Superior temporal gyrus (tissue), 1 donor: ENCODE measurements around the gene SNTG2.
"Not testable (repeated sequence)": the region's sequence is repeated elsewhere in the genome, so short reads cannot be mapped to it uniquely, and the experiment has no call there.

Experiments used
- DNase-seq: peaks from one replicate; pipeline ENCODE4 v3.0.0-alpha.2; 2016; ENCODE audit errors: extremely low spot score

Gene SNTG2

DNA sequence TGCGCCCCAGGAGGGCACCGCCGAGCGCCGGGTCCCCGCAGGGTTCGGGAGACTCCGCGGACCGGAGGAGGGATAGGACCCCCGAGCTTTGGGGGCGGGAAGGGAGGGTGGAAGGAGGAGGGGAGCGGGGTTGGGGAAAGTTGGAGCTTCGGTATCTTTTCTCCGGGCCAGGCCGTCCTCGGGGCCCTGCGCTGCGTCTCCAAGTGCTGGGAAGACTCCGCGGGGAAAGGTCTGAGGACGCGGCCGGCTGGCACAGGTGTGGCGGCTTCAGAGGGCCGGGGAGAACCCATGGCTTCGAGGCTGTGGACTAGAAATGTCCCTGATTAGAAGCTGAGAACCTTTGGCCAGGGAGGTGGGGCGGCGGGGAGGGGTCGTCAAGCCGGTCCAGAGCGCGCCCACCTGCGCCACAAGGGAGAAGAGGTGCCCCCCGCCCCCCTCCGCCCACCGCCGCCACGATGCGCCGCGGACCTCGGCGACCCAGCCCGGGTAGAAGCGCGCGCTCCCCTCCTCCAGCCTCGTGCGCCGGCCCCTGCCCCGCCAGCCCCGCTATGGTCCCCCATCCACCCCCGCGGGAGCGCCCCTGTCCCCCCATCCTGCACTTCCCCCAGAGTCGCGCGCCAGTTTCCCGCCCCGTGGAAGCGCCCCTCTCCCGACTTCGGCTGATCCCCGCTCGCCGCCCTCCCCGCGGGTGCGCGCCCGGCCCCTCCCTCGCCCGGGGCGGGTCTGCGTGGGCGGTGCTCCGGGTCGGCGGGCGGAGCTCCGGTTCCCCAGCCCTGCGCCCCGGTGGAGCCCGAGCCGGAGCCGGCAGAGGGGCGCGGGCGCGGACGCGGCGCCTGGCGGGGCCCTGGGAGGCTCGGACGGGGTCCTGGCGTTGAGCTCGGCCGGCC is at the start of gene SNTG2:
Gene SNTG2, plus strand, starts transcription at position 770 of the 887 bp plus-strand sequence. CDS start 148 bp downstream, outside the sequence.
- no peak for DNase-seq

DNA sequence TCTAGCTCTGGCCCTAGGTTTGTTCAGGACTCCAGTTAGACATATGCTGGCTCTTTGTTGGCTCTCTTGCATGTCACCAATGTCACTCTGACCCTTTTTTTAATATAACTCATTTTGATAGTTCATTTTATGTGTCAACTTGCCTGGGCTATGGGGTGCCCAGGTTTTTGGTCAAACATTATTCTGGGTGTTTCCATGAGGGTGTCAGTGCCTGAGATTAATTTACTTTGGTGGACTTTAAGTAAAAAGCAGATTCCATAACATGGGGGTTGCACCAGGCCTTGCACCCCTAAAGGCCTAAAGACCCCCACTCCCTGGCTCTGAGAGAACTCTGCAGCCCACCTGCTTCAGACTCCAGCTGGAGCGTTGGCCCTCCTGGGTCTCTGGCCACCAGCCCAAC is 48.1 kb upstream of the SNTG2 start:
- DNase-seq, result no peak

DNA sequence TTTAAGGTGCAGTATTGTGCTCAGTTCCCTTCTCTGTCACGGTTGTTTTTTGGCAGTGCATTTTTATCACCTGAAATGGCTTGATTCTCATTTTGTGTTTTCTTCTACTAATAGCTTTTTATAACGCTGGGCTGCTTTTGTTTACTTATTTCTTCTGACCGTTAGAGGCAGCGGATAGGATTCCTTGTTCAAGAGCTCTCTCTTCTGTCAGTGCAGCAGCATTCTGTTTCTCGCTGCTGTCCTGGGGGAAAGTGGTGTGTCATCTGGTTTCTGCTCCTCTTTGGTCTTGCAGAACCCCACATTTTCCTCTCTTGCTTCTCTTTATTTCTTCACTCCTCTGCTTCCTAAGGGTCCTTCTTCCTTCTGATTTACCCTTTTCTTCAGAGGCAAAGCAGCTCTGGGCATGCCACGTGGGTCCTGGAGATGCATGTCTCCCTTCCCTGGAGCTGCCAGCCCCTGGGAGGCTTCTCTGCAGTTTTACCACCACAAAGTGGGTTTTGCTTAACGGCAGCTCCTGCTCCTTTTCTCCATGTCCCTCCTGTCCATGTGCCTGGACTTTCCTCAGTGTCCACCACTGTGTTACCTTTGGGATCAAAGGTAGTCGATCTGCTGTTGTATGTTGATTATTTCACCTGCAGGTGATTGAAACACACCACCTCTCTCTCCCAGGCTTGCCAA is 47.3 kb upstream of the SNTG2 start:
- DNase-seq, result no peak

DNA sequence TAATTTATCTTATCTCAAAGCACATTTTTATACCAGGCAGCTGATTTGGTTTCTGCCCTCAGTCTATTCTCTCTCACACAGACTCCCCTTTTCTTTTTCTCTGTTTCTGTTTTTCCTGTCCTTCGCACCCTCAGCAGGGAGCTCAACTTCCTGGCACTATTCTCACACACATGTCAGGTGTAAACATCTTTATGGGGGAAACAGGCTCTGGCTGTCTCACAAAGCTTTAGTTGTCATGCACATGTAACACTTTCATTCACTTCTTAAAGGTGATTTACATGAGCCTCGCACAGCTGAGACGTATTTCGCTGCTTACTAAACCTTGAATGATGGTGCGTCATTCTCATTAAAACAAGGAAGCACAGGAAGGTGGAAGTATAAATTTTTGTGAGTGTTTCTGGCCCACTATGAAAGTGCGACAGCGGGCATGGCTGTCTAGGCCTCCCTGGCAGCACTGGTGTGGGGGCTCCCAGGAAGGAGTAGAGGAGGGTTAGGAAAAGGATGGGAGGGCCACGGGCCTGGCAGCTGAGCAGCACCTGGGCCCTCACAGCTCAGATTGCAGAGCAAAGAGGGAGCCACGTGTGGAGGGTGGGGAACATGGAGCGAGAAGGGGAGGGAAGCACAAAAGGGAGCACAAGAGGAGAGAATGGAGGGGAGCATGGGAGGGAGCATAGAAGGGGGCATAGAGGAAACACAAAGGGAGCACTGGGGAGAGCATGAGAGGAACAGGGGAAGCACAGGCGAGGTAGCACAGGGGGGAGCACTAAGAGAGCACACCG is 46.2 kb upstream of the SNTG2 start:
- DNase-seq, result no peak

DNA sequence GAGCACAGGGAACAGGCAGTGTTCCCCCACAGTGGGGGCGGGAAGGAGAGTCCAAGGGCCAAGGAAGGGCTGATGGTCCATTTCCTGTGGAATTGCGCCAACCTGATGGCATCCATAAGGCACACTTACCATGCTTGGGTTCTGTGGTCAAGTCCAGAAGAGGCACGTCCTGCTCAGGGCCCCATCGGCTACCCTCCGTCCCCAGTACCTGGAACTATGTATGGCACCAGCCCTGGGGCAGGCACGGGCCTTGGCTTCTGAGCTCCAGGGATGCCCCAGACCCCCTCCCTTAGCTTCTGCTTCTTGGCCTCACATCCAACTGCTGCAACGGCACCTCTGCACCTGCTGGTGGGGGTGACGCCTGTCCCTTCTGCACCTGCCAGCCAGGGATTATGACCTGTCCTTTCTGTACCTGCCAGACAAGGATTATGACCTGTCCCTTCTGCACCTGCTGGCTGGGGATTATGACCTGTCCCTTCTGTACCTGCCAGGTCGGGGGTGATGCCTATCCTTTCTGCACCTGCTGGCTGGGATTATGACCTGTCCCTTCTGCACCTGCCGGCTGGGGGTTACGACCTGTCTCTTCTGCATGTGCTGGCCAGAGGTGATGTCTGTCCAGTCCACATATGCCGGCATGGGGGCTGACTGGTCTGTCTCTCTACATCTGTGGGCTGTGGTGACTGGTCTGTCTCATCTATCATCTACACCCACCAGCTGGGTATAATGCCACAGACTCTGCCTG is 45.4 kb upstream of the SNTG2 start:
- no peak for DNase-seq

DNA sequence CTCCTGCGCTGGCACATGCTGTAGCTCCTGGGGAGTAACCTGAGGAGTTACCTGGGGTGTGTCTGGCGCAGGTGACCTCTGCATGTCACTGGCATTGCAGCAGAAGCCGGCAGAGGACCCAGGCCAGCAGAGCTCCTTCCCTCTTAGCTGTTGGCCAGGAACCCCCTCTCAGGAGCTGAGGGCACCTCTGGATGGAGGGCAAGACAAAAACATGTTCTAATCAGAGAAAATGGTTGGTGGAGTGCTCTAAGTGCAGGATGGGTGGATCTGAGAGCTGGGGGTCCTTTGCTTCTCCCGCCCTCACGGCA is 44.9 kb upstream of the SNTG2 start:
- no peak for DNase-seq

DNA sequence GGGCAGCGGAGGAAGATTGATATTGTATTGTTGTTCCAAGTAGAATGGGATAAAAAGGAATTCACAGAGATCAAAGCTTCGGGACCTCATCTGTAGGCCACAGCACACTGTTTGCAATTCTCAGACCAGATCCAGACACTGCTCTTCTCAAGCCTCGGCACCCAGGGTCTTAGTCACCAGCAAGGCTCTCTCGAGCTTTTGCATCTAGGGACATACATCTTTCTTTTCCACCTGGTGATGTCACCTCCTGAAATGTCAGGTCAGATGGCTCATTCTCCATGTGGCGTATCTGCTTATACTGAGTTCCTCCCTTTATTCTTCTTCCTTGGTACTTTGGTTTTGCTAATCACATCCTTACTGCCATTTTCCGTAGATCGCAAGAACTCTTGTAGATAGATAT is 42.9 kb upstream of the SNTG2 start:
- no peak for DNase-seq

DNA sequence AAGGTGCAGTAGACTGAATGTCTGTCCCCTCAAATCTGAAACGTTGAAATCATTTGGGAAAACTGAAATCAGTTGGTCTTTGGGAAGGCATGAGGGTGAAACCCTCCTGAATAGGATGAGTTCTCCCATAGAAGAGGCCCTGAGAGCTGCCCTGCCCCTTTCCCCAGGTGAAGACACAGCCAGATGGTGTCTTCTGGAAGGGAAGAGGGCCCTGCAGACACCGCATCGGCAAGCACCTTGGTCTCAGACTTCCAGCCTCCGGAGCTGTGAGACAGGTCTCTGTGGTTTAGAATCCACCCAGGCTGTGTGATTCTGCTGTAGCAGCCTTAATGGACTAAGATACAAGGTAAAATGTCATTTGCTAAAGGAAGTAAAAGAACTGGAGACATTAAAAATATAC is 42.1 kb upstream of the SNTG2 start:
- DNase-seq, result no peak

DNA sequence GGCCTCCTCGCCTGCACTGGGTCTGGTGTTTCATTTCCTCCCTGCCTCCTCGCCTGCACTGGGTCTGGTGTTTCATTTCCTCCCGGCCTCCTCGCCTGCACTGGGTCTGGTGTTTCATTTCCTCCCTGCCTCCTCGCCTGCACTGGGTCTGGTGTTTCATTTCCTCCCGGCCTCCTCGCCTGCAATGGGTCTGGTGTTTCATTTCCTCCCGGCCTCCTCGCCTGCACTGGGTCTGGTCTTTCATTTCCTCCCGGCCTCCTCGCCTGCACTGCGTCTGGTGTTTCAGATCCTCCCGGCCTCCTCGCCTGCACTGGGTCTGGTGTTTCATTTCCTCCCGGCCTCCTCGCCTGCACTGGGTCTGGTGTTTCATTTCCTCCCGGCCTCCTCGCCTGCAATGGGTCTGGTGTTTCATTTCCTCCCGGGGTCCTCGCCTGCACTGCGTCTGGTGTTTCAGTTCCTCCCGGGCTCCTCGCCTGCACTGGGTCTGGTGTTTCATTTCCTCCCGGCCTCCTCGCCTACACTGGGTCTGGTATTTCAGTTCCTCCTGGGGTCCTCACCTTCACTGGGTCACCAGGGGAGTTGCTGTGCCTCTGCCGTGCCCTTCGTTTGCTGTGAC is 40.8 kb upstream of the SNTG2 start:
- DNase-seq, result not testable (repeated sequence)

DNA sequence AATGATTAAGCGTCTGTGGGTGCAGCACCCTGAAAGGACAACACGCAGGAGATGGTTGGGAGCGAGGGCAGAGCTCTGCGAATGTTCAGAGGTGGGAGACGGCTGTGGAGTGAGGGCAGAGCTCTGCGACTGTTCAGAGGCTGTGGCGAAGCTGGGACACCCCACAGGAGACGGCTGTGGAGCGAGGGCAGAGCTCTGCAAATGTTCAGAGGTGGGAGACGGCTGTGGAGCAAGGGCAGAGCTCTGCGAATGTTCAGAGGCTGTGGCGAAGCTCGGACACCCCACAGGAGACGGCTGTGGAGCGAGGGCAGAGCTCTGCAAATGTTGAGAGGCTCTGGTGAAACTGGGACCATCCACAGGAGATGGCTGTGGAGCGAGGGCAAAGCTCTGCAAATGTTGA is 40.0 kb upstream of the SNTG2 start:
- no peak for DNase-seq

DNA sequence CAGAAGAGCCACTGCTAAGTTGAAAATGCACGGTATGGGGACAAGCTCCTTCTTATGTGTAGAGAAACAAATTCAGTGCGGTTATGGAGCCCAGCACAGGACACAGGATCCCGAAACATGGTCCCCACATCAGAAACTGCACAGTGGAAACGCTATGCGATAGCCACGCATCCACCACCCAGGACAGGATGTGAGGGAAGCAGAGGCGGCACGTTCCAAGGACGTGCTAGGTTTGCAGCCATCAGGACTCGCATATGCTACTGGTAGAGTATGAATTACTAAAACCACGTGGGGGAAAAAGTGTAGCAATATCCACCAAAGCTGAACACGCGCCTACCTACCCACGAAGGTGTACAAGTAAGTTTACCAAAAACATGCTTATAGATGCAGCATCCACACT is 34.7 kb upstream of the SNTG2 start:
- no peak for DNase-seq

DNA sequence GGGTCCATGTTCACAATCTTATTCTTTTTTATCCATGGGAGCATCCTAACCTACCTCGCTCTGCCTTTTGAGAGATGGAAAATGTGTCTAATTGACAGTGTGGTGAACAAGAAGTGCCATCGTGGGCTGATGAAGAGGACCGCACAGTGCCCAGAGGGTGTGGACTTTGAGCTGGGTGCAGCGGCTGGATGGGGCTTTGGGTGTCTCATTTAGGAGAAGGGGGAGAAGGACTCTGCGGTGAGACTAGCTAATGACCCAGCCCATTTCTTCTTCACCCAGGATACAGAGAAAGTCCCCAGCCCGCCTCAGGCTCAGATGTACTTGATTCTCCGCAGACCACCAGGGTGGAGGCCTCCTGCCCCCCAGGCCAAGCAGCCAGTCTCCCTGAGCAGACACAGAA is 33.7 kb upstream of the SNTG2 start:
- DNase-seq, result no peak

DNA sequence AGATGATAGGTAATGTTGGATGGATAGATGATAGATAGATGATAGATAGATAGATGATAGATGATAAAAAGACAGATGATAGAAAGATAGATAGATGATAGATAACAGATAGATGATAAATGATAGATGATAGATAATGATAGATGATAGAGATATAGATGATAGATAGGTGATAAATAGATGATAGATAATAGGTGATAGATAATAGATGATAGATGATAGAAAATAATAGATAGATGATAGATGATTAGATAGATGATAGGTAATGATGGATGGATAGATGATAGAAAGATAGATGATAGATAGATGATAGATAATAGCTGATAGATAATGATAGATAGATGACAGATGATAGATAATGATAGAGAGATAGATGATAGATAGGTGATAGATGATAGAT is 31.0 kb upstream of the SNTG2 start:
- no peak for DNase-seq

DNA sequence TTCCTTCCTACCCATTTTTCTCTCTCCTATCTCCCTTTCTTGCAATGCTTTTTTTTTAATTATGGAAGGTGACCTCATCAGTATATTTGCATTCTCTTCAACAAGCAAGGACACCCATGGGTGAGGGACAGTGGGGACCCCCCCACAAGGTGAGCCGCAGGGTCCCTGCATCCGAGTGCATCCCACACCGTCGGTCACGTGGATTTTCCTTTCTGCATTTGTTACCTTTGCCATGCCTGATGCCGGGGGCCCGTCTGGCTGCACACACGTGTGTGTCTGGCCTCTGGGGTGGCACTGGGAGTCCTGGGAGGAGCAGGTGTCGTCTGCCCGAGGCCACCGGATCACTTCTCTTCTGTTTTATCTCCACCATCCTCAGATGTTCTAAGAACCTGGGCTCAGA is 30.1 kb upstream of the SNTG2 start:
- DNase-seq, result no peak

DNA sequence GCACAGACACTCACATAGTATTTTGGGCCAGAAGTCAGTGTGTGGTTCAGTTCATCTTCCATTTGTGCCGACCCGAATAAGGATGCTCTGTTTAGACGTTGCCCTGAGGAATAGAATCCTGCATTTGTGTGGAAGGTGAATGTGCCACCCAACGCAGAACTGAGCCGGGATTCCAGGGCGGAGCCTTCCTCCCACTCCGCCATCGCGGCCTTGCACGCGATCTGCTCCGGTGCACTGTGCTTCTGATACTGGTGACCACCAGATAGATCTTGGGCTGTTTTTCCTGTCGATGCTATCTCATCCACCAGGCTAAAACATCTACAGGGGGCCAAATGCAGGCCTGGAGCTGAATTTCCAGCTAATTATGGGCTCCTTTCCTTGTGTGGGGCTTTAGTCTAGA is 29.6 kb upstream of the SNTG2 start:
- no peak for DNase-seq

DNA sequence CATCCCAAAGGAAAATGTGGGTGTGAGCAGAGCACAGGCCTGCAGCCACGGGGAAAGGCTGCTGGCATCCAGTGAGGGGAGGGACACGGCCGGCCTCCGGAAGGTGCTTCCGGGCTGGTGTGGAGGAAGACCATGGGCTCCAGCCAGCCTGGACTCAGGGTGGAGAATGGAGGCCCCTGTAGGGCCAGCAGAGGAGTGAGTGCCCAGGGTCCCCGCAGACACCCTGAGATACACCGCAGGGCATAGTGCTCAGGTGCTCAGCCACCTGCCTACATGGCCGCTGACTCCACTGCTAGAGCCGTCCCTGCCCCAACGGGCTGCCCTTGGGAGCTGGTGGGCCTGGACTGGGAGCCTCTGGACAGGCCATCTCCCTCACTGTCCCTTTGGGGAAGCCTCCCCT is 28.5 kb upstream of the SNTG2 start:
- no peak for DNase-seq

DNA sequence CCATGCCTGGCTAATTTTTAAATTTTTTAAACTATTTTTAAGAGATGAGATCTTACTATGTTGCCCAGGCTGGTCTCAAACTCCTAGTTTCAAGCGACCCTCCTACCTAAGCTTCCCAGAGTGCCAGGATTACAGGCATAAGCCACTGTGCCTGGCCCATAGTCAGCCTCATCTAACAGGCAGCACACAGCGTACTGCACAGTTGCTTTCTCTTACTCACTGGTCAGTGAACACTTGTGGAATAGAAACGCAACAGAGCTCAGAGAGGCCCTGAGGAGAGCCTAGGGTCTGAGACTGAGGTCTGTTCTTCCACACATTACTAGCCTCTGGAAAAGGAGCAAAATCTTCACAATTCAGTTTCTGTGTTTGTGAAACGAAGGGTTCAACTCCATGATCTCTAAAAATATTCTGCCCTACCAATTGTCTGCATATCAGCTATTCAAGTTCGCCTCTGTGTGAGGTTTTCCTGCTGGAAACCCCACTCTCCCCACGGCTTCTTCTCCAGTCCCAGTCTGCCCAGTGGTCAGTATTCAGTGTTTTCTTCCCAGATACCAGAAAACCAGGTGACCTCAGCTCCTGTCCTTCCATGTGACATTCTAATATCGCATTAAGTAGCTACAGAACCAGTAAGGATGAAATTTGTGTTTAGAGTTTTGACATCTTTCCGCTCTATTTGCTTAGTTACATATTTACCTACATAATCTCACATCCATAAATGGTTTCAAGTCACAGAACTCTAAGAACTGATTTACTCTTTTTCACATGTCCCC is 26.6 kb upstream of the SNTG2 start:
- no peak for DNase-seq

DNA sequence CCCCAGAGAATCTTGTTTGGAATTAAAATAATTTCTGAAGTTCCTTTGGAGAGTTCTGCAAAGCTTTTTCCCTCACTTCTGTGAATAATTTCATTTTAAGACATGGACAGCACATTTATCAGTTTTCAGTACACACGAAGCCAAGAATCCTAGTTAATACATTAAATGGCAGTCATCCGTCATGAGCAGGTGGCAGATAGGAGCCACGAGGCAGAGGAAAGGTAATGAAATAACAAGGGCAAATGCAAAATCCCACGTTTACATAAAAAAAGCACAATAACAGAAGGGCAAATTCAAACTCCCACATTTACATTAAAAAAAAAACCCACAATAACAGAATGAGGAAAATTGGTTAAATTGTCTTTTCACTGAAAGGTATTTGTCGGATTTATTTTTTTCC is 25.9 kb upstream of the SNTG2 start:
- no peak for DNase-seq

DNA sequence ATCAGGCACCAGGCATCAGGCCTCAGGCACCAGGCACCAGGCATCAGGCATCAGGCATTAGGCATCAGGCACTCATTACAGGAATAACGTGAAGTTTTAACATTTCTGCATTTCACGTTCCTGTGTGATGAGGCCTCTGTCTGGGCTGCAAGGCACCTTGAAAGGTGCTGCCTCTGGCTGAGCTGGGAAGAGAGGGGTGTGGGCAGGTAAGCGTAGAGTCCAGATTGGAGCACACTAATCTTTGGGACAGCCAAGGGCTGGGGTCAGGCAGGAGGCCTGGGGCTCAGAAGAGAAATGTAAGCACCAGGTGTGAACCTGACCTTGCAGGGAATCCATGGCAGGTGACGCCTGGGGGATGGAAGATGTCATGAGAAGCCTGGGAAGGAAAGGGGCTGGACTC is 25.3 kb upstream of the SNTG2 start:
- DNase-seq, result no peak

DNA sequence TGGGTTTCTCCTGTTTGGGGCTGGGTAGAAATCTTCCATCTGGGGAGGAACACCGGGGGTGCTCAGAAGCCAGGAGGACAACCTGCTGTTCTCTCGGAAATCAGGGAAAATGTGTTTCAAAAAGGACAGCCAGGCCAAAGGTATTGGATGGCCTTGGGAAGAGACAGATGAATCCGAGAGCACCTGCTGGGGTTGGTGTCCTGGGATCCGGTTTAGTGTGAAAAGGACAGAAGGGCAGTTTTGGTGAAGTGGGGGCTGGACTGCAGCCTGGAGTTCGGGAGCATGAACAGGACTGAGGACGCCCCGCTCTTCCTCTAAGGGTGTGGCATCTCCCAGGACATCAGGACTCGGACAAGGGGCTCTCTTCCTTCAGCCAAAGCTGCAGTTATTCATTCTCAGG is 24.9 kb upstream of the SNTG2 start:
- DNase-seq, result no peak

DNA sequence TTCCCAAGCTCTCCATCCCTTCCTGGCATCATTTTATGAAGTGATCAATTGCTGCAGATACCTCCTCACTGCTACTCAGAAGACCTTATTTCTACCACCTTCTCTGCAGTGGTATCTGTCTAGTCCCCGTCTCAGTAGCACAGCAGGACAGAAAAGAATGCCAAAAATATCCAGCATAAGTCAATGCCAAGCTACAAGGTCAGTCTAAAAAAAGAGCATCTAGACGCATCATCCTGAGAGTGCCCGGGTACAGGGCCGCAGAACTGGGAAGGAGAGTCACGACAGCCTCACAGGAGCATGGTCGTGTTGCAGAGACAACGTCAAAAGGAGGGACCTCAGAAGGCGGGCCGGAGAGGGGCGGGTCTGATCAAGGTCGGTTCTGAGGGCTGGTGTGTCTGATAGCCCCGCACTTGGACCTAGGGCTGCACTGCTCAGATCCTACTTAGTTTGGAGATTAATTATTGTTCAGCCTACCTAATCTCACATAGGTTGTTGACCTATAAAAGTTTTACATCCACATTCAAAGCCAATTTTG is 24.3 kb upstream of the SNTG2 start:
- no peak for DNase-seq
